ENCODE results near the gene SLC5A12.

Gene SLC5A12

DNA sequence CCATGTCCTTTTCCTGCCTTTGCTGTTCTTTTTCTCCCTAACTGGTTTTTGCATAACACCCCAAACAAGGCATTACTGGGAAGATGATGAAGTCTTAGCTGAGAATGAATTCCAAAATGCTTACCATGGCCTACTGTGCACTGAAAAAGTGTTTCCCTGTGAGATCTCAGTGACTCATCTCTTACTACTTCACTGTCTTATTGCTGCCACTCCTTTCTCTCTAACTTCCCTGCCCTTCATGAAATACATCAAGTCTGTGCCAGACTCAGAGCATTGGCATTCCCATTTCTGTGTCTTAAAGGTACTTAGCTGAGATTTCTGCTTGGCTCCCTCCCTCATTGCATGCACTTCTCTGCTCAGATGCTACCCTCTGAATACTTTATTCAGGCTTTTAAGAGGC lies 100.7 kb downstream of the SLC5A12 start:
- Histone ChIP-seq H2AFZ (ENCODE audit: low read length, unreplicated experiment) (no peak overlapping the region), H3K4me3 (ENCODE audit: low read depth, low read length) (peak overlapping the region; percentile 32; the same call in 1 of the 2 replicates), H3K27me3 (ENCODE audit: insufficient read depth, low read length) (no peaks in the 10 kb centered on the region), H3K4me1 (ENCODE audit: control insufficient read depth, insufficient read depth, low read length, unreplicated experiment) (peaks cover 28% of the 10 kb centered on the region), H3K79me2 (ENCODE audit: control insufficient read depth, insufficient read depth, low read length, unreplicated experiment) (no peaks in the 10 kb centered on the region), H3K36me3 (ENCODE audit: insufficient read depth, low read length) (no peaks in the 10 kb centered on the region), H3K27ac (ENCODE audit: low read depth, low read length) (peak overlapping the region; percentile 85)

DNA sequence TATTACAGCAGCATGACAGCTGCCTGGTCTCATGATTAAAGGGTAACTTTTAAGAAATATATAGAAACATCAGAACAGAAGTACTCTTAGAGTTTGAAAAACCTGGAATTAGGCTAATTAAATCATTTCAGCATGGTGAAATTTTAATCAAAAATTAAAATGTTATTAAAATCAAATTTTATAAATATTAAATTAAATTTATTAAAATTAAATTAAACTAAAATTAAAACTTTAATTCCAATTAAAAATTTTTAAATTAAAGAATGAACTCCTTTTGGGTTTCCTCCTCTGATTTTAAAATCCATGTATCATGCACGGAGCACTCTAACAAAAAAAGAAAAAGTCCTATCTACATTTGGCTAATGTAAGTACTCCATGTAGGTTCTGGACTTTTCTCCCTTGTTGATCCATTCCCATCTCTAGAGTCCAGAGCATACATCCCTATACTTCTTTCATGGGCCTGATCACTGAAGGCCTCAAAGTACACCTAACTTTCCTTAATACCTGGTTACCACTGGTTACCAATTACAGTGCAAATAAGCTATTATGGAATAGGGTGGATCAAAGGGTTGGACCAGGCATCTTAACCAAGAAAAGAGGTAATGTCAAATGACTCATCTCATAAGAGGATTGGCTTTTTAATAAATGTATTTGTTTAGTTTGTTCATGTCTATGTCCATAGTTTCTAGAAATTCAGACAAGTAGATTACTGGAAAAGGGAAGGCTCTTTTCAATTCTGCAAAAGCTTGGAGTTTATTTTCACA lies 101.4 kb downstream of the SLC5A12 start:
- Histone ChIP-seq H3K4me1 (ENCODE audit: control insufficient read depth, insufficient read depth, low read length, unreplicated experiment) (peaks cover 27% of the 10 kb centered on the region), H3K27me3 (ENCODE audit: insufficient read depth, low read length) (no peaks in the 10 kb centered on the region), H3K36me3 (ENCODE audit: insufficient read depth, low read length) (no peaks in the 10 kb centered on the region), H3K27ac (ENCODE audit: low read depth, low read length) (peak overlapping the region; percentile 85), H3K79me2 (ENCODE audit: control insufficient read depth, insufficient read depth, low read length, unreplicated experiment) (no peaks in the 10 kb centered on the region), H2AFZ (ENCODE audit: low read length, unreplicated experiment) (no peak overlapping the region), H3K4me3 (ENCODE audit: low read depth, low read length) (no peak overlapping the region; the same call in 1 of the 2 replicates)

DNA sequence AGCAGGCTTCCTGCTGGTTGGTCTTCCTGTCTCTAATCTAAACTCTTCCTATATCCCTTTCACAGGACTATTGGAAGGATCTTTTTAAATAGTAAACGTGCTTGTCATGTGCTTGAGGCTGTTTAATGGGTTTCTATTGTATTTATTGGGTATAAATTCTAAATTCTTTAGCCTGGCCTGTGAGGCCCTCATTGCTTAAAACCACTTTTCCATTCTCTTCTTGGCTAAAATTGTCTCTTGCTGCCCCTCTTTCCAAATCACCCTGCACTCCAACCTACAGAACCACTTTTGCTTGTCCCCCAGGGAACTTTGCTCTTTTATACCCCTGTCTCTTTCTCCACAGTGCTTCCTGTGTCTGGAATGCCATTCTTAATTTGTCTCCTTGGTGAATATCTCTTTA lies 103.4 kb downstream of the SLC5A12 start:
- Histone ChIP-seq H3K36me3 (ENCODE audit: insufficient read depth, low read length) (no peaks in the 10 kb centered on the region), H3K4me1 (ENCODE audit: control insufficient read depth, insufficient read depth, low read length, unreplicated experiment) (peaks cover 27% of the 10 kb centered on the region), H3K79me2 (ENCODE audit: control insufficient read depth, insufficient read depth, low read length, unreplicated experiment) (no peaks in the 10 kb centered on the region), H2AFZ (ENCODE audit: low read length, unreplicated experiment) (no peak overlapping the region), H3K27me3 (ENCODE audit: insufficient read depth, low read length) (no peaks in the 10 kb centered on the region), H3K4me3 (ENCODE audit: low read depth, low read length) (no peak overlapping the region), H3K27ac (ENCODE audit: low read depth, low read length) (no peak overlapping the region)
